ENCODE data around the gene PEAK3.

The PEAK3 gene

DNA sequence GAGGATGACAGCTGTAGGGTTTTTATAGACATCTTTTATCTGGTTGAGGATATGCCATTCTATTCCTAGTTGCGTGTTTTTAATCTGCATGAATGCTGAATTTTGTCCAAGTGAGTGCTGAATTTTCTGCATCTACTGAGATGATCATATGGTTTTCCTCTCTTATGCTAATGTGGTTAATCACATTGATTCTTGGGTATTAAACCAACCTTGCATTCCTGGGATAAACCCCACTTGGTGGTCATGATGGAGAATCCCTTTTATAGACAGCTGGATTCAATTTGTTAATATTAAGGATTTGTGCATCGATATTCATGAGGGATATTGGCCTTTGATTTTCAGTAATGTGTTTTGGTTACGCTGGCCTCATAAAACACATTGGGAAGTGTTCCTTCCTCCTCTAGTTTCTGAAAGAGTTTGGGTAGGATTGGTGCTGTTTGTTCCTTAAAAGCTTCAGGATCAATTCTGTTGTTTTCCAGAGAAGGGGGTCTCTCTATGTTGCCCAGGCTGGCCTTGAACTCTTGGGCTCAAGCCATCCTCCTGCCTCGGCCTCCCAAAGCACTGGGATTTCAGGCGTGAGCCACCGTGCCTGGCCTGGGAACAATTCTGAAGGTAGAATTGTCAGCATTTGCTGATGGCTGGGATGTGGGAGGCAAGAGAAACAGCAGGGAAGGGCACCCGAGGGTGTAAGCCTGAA lies 33.3 kb upstream of the PEAK3 start:
- no peak for DNase-seq (ENCODE audit: insufficient read length, low spot score)
- no peak for FAIRE-seq
- TF ChIP-seq CTCF (IDR thresholded peaks at IDR 0.05; ENCODE audit: insufficient read depth, missing control alignments) = no peak

GRCh38 chr19:2312820-2313501 lies 31.0 kb upstream of the PEAK3 start:
- FAIRE-seq (no peak), DNase-seq (ENCODE audit: insufficient read length, low spot score) (no peak)
- no peak for TF ChIP-seq CTCF (IDR thresholded peaks at IDR 0.05; ENCODE audit: insufficient read depth, missing control alignments)

GRCh38 chr19:2311093-2311492 lies 29.1 kb upstream of the PEAK3 start:
- FAIRE-seq = no peak
- no peak for DNase-seq (ENCODE audit: insufficient read length, low spot score)
- TF ChIP-seq CTCF (IDR thresholded peaks at IDR 0.05; ENCODE audit: insufficient read depth, missing control alignments) = no peak

DNA sequence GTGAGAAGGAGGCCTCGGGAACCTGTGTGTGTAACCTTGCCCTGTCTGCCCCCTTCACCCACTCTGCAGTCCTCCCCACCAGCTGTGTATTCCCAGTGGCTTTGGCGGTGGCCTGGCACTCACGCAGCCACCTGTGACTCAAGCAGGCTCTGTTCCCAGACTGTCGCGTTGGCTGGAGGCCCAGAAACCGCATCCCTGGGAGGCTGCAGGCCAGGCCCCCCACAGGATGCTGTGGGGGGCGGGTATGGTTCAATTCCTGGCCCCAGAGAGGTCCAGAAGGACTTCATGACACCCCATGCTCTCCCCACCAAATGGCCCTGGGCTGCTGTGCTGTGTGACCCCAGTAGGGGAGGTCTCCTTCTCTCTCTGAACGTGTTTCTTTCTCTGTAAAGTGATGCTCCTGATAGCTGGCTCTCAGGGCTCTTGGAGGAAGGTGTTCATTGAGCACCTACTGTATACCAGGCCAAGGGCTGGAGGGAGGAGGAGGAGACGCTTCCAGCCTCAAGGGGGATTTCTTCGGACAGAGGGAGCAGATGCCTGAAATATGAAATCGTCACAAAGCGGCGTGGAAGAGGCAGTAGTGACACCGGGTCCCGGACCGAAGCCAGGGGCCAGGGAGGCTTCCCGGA lies 27.9 kb upstream of the PEAK3 start:
- DNase-seq (ENCODE audit: insufficient read length, low spot score) = no peak
- no peak for FAIRE-seq

GRCh38 chr19:2308114-2308556 lies 26.2 kb upstream of the PEAK3 start, which contains the start of gene LINGO3:
Gene LINGO3 (minus strand): TSS chr19:2308154. CDS start chr19:2291776, 16,378 bp downstream.
- no peak for TF ChIP-seq CTCF (IDR thresholded peaks at IDR 0.05; ENCODE audit: insufficient read depth, missing control alignments)
- DNase-seq (ENCODE audit: insufficient read length, low spot score) (no peak), FAIRE-seq (no peak)

More for the DNA sequence above, 27.9 kb upstream of the PEAK3 start:
- no peak for TF ChIP-seq CTCF (IDR thresholded peaks at IDR 0.05; ENCODE audit: insufficient read depth, missing control alignments)

DNA sequence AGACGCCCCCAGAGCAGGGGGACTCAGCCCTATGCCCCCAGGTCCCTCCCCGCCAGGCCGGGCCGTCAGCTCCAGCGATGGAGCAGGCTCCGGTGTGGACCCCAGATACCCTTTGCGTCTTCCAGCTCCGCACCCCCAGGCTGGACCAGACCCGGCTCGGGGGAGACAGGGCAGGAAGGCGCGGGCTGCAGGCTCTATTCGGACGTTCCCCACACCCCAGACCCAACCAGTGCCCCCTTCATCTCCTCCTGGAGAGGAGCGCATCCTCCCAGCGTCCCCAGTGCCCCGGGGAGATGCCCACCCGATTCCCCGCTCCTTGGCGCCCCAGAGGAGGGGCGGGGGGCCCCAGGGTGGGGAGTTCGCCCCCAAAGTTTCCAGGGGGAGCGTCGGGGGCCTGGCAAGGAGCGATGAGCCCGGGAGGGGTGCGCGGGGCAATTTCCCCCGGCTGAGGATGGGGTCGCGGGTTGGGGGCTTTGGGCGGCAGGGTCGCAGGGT lies 25.6 kb upstream of the PEAK3 start:
- TF ChIP-seq CTCF (IDR thresholded peaks at IDR 0.05; ENCODE audit: insufficient read depth, missing control alignments) = no peak
- DNase-seq (ENCODE audit: insufficient read length, low spot score) (no peak), FAIRE-seq (no peak)

Data from D721Med (cell line).